Ascending aorta (tissue), 2 donors: ENCODE results near the gene KCNJ9. TPM values are rescaled to one million over a fixed set of nuclear protein-coding genes. Genes with fewer than 3 reads are reported as not detected.

Source experiments
- DNase-seq, 2 donors: peaks; one replicate each; pipeline ENCODE4 v3.0.0-alpha.2; 2019; ENCODE audit warnings: low spot score in 2 of 2
- H3K27ac ChIP-seq, 2 donors: fragments of 200-600 bp; sonication (generic); one replicate each; pipeline ENCODE4 v1.5.1; 2016 to 2017; ENCODE audit warnings: mild to moderate bottlenecking in 1 of 2
- H3K27me3 ChIP-seq: fragments of 200-600 bp; sonication (generic); one replicate; pipeline ENCODE4 v1.5.1; 2017
- H3K36me3 ChIP-seq, 2 donors: fragments of 200-600 bp; sonication (generic); one replicate each; pipeline ENCODE4 v1.5.1; 2016
- H3K4me1 ChIP-seq, 2 donors: fragments of 200-600 bp; sonication (generic); one replicate each; pipeline ENCODE4 v1.5.1; 2016 to 2017; ENCODE audit warnings: mild to moderate bottlenecking in 1 of 2
- H3K4me3 ChIP-seq, 2 donors: fragments of 200-600 bp; sonication (generic); one replicate each; pipeline ENCODE4 v1.5.1; 2016 to 2017; ENCODE audit warnings: mild to moderate bottlenecking in 1 of 2
- H3K9me3 ChIP-seq, 2 donors: fragments of 200-600 bp; sonication (generic); one replicate each; pipeline ENCODE4 v1.5.1; 2016
- intact Hi-C: fragments of 100-400 bp; cut with DNase I; formaldehyde crosslinking; loops from one replicate; pipeline ENCODE4 v1.15.1; 2023
- total RNA-seq: library from RNA; depleted of rRNA; stranded (reverse); fragments of >200 nt; gene quantifications from one replicate; pipeline ENCODE4 v1.1.0, GENCODE V29; 2016
- TF ChIP-seq, protein P1 (sequence below), 3 experiments: fragments of 200-600 bp in 2 of 3; fragments of 450-650 bp in 1 of 3; sonication (generic) in 2 of 3; IDR thresholded peaks; one replicate each; pipeline ENCODE4 v1.5.1; 2016 to 2019; ENCODE audit warnings: antibody characterized with exemption in 3 of 3, mild to moderate bottlenecking in 1 of 3, moderate library complexity in 1 of 3

KCNJ9 gene
- total RNA-seq, 1 donor from 2014 or later, result 1.2 TPM

- intact Hi-C loops, result no loop called here
- peak in 1 of 2 donors; percentile 80 for DNase-seq
- Histone ChIP-seq H3K27me3 (no peaks in the 10 kb centered on the region), H3K27ac (peak within 1 kb of the TSS; percentile 81 to 86), H3K36me3 (no peaks in the 10 kb centered on the region), H3K9me3 (no peaks in the 10 kb centered on the region), H3K4me3 (peak within 1 kb of the TSS; percentile 50 to 68), H3K4me1 (peaks cover 11 to 41% of the 10 kb centered on the region in 2 donors)
- TF ChIP-seq, protein P1, sequence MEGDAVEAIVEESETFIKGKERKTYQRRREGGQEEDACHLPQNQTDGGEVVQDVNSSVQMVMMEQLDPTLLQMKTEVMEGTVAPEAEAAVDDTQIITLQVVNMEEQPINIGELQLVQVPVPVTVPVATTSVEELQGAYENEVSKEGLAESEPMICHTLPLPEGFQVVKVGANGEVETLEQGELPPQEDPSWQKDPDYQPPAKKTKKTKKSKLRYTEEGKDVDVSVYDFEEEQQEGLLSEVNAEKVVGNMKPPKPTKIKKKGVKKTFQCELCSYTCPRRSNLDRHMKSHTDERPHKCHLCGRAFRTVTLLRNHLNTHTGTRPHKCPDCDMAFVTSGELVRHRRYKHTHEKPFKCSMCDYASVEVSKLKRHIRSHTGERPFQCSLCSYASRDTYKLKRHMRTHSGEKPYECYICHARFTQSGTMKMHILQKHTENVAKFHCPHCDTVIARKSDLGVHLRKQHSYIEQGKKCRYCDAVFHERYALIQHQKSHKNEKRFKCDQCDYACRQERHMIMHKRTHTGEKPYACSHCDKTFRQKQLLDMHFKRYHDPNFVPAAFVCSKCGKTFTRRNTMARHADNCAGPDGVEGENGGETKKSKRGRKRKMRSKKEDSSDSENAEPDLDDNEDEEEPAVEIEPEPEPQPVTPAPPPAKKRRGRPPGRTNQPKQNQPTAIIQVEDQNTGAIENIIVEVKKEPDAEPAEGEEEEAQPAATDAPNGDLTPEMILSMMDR (IDR thresholded peaks at IDR 0.05), result no peak
Observed at GRCh38 chr1:160115545-160116282, 34.4 kb downstream of the KCNJ9 start, which contains the start of gene ATP1A2. Gene ATP1A2, plus strand, starts transcription at chr1:160115759. Its CDS starts 103 bp downstream, at chr1:160115862.

DNA sequence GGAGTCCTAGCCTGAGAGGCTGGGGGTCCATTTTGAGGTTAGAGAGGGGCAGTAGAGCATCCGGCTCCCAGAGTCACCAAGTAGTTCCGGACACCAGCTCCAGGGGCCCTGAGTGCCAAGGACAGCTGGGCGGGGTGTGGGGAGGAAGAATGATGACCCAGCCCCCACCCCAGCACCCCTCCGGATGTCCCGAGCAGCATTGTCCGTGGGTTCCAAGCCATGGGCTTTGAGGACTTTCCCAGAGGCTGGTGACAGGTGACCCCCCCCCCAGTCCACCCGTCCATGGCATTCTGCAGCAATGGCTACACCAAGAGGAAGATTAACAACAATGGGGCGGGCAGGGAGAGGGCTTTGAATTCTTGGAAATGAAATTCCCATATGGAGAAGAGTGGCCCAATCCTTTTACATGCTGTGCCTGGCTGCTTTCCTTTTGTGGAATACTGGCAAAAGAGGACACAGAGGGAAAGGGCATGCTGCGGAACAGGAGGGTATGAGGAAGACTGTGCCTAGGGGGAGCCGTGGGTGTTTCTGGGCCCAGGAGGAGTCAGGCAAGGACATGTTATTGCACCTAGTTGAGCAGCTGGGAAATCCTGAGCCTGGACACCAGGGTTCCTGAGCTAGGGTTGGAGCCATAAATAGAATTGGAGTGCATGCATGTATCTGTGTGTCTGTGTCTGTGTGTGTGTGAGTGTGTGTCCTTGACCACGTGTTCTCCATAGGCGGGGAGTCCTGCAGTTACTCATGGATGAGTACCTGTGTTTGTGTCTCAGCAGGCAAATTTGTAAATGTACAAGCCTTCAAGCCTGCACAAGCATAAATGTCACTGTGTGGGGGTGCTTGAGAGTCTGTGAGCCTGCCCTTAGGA, 35.2 kb downstream of the KCNJ9 start:
- H3K4me3 ChIP-seq, result peak overlapping the region; percentile 50 to 68
- intact Hi-C loops, result no loop called here
- H3K27ac ChIP-seq, result peak overlapping the region; percentile 81 to 86
- peaks cover 6 to 7% of the 10 kb centered on the region in 2 donors for H3K36me3 ChIP-seq
- H3K27me3 ChIP-seq, result no peaks in the 10 kb centered on the region
- no peak for DNase-seq
- H3K4me1 ChIP-seq, result peaks cover 11 to 41% of the 10 kb centered on the region in 2 donors
- TF ChIP-seq, protein P1 (IDR thresholded peaks at IDR 0.05), result no peak
- H3K9me3 ChIP-seq, result no peaks in the 10 kb centered on the region

- Histone ChIP-seq H3K4me1 (peaks cover 11 to 41% of the 10 kb centered on the region in 2 donors), H3K27ac (peak overlapping the region; percentile 53 to 86), H3K36me3 (peaks cover 11% of the 10 kb centered on the region in 2 donors), H3K9me3 (no peaks in the 10 kb centered on the region), H3K27me3 (no peaks in the 10 kb centered on the region), H3K4me3 (peak overlapping the region; percentile 50 to 68)
- TF ChIP-seq, protein P1 (IDR thresholded peaks at IDR 0.05), result no peak
- no peak for DNase-seq
- intact Hi-C loops, result no loop called here
Observed at GRCh38 chr1:160117300-160117699, 36.0 kb downstream of the KCNJ9 start.

DNA sequence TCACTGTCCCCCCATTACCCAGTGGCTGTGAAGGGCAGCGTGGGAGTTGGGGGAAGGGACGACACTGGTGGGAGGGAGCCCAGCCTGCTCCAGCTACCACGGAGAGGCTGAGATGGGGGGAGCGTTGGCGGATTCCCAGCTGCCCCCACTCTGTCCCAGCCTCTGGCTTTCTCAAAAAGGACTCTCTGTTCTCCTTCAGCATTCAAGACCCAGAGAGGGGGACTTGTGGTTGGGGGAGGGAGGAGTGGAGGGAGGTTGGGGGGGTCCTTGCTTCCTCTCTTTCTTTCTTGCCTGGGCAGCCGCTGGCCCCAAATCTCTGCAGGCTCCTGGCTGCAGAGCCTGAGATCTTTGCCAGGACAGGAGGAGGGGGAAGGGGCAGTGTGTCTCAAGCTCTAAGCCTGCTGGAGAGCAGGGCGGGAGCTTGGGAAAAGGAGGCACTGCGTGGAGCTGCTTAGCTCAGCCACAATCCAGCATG, 36.4 kb downstream of the KCNJ9 start:
- Histone ChIP-seq H3K9me3 (no peaks in the 10 kb centered on the region), H3K27me3 (no peaks in the 10 kb centered on the region), H3K36me3 (peaks cover 11 to 13% of the 10 kb centered on the region in 2 donors), H3K4me3 (peak overlapping the region; percentile 50 to 68), H3K27ac (peak overlapping the region; percentile 53 to 86), H3K4me1 (peaks cover 11 to 41% of the 10 kb centered on the region in 2 donors)
- DNase-seq, result no peak
- intact Hi-C loops, result no loop called here
- TF ChIP-seq, protein P1 (IDR thresholded peaks at IDR 0.05), result no peak

DNA sequence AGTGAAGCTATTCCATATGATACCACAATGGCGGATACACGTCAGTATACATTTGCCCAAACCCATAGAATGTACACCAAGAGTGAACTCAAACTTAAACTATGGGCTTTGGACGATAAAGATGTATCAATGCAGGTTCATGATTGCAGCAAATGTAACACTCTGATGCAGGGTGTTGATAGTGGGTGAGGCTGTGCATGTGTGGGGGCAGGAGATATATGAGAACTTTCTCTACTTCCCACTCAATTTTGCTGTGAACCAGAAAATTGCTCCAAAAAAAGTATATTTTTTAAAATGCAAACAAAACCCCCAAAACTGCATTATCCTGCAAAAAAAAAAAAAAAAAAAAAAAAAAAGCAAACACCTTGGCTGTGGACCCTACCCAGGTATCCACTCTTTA, 37.6 kb downstream of the KCNJ9 start:
- Histone ChIP-seq H3K27me3 (no peaks in the 10 kb centered on the region), H3K27ac (no peak overlapping the region), H3K36me3 (peaks cover 16 to 24% of the 10 kb centered on the region in 2 donors), H3K4me1 (peaks cover 11 to 36% of the 10 kb centered on the region in 2 donors), H3K4me3 (peak overlapping the region in 1 of 2 donors; percentile 68), H3K9me3 (no peaks in the 10 kb centered on the region)
- no peak for DNase-seq
- TF ChIP-seq, protein P1 (IDR thresholded peaks at IDR 0.05), result no peak
- intact Hi-C loops, result no loop called here
